ENCODE data around the gene NUDT16. TPM values are rescaled to one million over a fixed set of nuclear protein-coding genes. Genes with fewer than 3 reads are reported as not detected.

Gene NUDT16
- total RNA-seq, 4 donors from 2014 or later: 10.0 to 18.3 (median 14.4) TPM

- peaks cover 0 to 7% of the 10 kb centered on the region in 2 donors for H3K36me3 ChIP-seq
- no peaks in the 10 kb centered on the region for H3K9me3 ChIP-seq
- DNase-seq: no peak
- ATAC-seq: no peak
- H3K27ac ChIP-seq: no peak overlapping the region
- H3K27me3 ChIP-seq: no peaks in the 10 kb centered on the region
- TF ChIP-seq CTCF (IDR thresholded peaks at IDR 0.05 in 4 of 5, conservative IDR thresholded peaks at IDR 0.05 in 1 of 5): no peak
- TF ChIP-seq POLR2A (IDR thresholded peaks at IDR 0.05): no peak
- intact Hi-C loops (cut with DNase I; ENCODE audit: low total_unique reads) (no loop called here), in situ Hi-C loops (cut with MboI; ENCODE audit: low sequenced_read_pairs in 4 of 4) (no loop called here)
- no peak overlapping the region for H3K4me3 ChIP-seq
- H3K4me1 ChIP-seq: peaks cover 6 to 17% of the 10 kb centered on the region in 2 donors
Measured at GRCh38 chr3:131390331-131390730, 8.8 kb downstream of the NUDT16 start.

GRCh38 chr3:131393051-131393450 is 11.5 kb downstream of the NUDT16 start:
- in situ Hi-C loops (cut with MboI; ENCODE audit: low sequenced_read_pairs in 4 of 4): no loop called here
- ATAC-seq: no peak
- H3K9me3 ChIP-seq: no peaks in the 10 kb centered on the region

GRCh38 chr3:131393868-131394267 is 12.3 kb downstream of the NUDT16 start:
- Histone ChIP-seq H3K27ac (no peak overlapping the region), H3K9me3 (no peaks in the 10 kb centered on the region), H3K27me3 (no peaks in the 10 kb centered on the region), H3K4me3 (no peak overlapping the region), H3K36me3 (no peaks in the 10 kb centered on the region), H3K4me1 (no peaks in the 10 kb centered on the region)
- in situ Hi-C loops (cut with MboI; ENCODE audit: low sequenced_read_pairs in 4 of 4): no loop called here
- TF ChIP-seq CTCF (IDR thresholded peaks at IDR 0.05 in 4 of 5, conservative IDR thresholded peaks at IDR 0.05 in 1 of 5) (no peak), POLR2A (IDR thresholded peaks at IDR 0.05) (no peak)
- intact Hi-C loops (cut with DNase I; ENCODE audit: low total_unique reads): no loop called here
- ATAC-seq (no peak), DNase-seq (no peak)

More at GRCh38 chr3:131393051-131393450, 11.5 kb downstream of the NUDT16 start:
- H3K27ac ChIP-seq: no peak overlapping the region
- TF ChIP-seq POLR2A (IDR thresholded peaks at IDR 0.05) (no peak), CTCF (IDR thresholded peaks at IDR 0.05 in 4 of 5, conservative IDR thresholded peaks at IDR 0.05 in 1 of 5) (no peak)
- H3K36me3 ChIP-seq: no peaks in the 10 kb centered on the region
- DNase-seq: no peak
- intact Hi-C loops (cut with DNase I; ENCODE audit: low total_unique reads): no loop called here
- no peaks in the 10 kb centered on the region for H3K4me1 ChIP-seq
- no peak overlapping the region for H3K4me3 ChIP-seq
- no peaks in the 10 kb centered on the region for H3K27me3 ChIP-seq

GRCh38 chr3:131394400-131394799 is 12.8 kb downstream of the NUDT16 start:
- intact Hi-C loops (cut with DNase I; ENCODE audit: low total_unique reads): no loop called here

More at GRCh38 chr3:131394400-131394799, 12.8 kb downstream of the NUDT16 start:
- Histone ChIP-seq H3K36me3 (no peaks in the 10 kb centered on the region), H3K4me3 (no peak overlapping the region), H3K9me3 (no peaks in the 10 kb centered on the region), H3K27me3 (no peaks in the 10 kb centered on the region), H3K4me1 (no peaks in the 10 kb centered on the region), H3K27ac (no peak overlapping the region)
- TF ChIP-seq POLR2A (IDR thresholded peaks at IDR 0.05) (no peak), CTCF (IDR thresholded peaks at IDR 0.05 in 4 of 5, conservative IDR thresholded peaks at IDR 0.05 in 1 of 5) (no peak)
- no peak for ATAC-seq
- DNase-seq: no peak
- in situ Hi-C loops (cut with MboI; ENCODE audit: low sequenced_read_pairs in 4 of 4): no loop called here
